ENCODE measurements around the gene CALM1. TPM values are rescaled to one million over a fixed set of nuclear protein-coding genes. Genes with fewer than 3 reads are reported as not detected.

The CALM1 gene
- total and polyA plus RNA-seq, 2 donors (not counting 3 experiments of a cell fraction or from before 2014, with no cell fraction given), result 476 to 731 TPM

DNA sequence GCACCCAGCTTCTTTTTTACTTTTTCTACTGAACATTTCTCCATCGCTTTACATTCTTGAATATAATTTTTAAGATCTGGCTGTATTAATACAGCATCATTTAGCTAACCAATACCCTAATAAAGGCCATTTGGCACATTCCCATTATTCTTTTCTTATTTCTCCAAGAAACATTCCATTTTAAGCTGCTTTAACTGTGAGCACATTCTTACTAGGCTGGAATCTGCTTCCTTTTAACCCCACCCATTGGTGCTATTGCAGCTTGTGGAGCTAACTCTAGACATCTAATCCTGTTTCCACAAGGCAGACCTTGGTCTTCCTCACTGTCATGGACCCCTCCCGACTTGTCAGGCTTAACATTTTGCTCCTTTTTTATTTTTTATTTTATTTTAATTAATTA, 15.2 kb downstream of the CALM1 start:
- no peaks in the 10 kb centered on the region for H3K27me3 ChIP-seq (ENCODE audit: control insufficient read depth in 2 of 2, insufficient read depth in 2 of 2, low read length in 2 of 2)
- no peak overlapping the region for H3K4me3 ChIP-seq (replicated peaks in 1 of 3; ENCODE audit: insufficient read depth in 1 of 3, low read depth in 1 of 3, low read length in 3 of 3)
- intact Hi-C loops (cut with micrococcal nuclease) (no loop called here), dilution Hi-C loops (cut with MboI; ENCODE audit: extremely low pct_ligation_motif_present, low sequenced_read_pairs) (no loop called here)
- H2AFZ ChIP-seq (ENCODE audit: low read depth, low read length), result no peak overlapping the region
- H3K9ac ChIP-seq (replicated peaks; ENCODE audit: extremely low read depth, insufficient read depth, low read length), result no peak overlapping the region
- POLR2A ChIA-PET, result interaction anchor here (0.7 kb wide), 1 partner anchor 15 kb away, joined by 3 read pairs; no protein-coding TSS in a partner anchor
- no peaks in the 10 kb centered on the region for H3K79me2 ChIP-seq (ENCODE audit: control insufficient read depth, insufficient read depth, low read length)
- H3K4me2 ChIP-seq (ENCODE audit: insufficient read depth, low read length), result no peak overlapping the region
- H3K27ac ChIP-seq (ENCODE audit: insufficient read depth, low read depth, low read length), result no peak overlapping the region
- H4K20me1 ChIP-seq (replicated peaks; ENCODE audit: control insufficient read depth, extremely low read depth, insufficient read depth, low read length), result no peaks in the 10 kb centered on the region
- CTCF ChIA-PET, result interaction anchor here (0.7 to 1.3 kb wide), 2 partner anchors 11 to 106 kb away, joined by 3 read pairs; no protein-coding TSS in a partner anchor
- DNase-seq (ENCODE audit: low read depth, low spot score) (no peak), FAIRE-seq (no peak)
- TF ChIP-seq EZH2 (IDR thresholded peaks at IDR 0.05; ENCODE audit: borderline replicate concordance, low read depth, low read length, severe bottlenecking) (no peak), FOS (IDR thresholded peaks at IDR 0.05; ENCODE audit: borderline replicate concordance, insufficient read depth, low read length) (no peak), POLR2A (IDR thresholded peaks at IDR 0.05; ENCODE audit: low read depth, low read length) (no peak), JUN (IDR thresholded peaks at IDR 0.05; ENCODE audit: borderline replicate concordance, insufficient read depth, insufficient read length, low read depth) (no peak), MYC (IDR thresholded peaks at IDR 0.05; ENCODE audit: low read depth, low read length) (no peak), GATA2 (IDR thresholded peaks at IDR 0.05; ENCODE audit: insufficient read depth, insufficient read length, low read depth, low read length) (no peak), POLR2AphosphoS5 (IDR thresholded peaks at IDR 0.05; ENCODE audit: insufficient read depth, low read depth, low read length) (no peak), CTCF (IDR thresholded peaks at IDR 0.05; ENCODE audit: extremely low read depth in 1 of 2, insufficient read depth in 1 of 2, low read depth in 1 of 2, low read length in 2 of 2) (no peak)
- TF ChIP-seq, protein P1, sequence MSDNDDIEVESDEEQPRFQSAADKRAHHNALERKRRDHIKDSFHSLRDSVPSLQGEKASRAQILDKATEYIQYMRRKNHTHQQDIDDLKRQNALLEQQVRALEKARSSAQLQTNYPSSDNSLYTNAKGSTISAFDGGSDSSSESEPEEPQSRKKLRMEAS (IDR thresholded peaks at IDR 0.05; ENCODE audit: insufficient read depth, insufficient read length), result no peak
- no TSS peak for BruUV-seq (replicated peaks)
- peaks cover 0 to 3% of the 10 kb centered on the region in 2 experiments for H3K36me3 ChIP-seq (ENCODE audit: control insufficient read depth in 2 of 2, extremely low read depth in 1 of 2, insufficient read depth in 2 of 2, low read length in 2 of 2)
- H3K4me1 ChIP-seq (ENCODE audit: control insufficient read depth, extremely low read depth, insufficient read depth, low read length), result peaks cover 43% of the 10 kb centered on the region
- H3K9me1 ChIP-seq (replicated peaks; ENCODE audit: control insufficient read depth, extremely low read depth, insufficient read depth, low read length), result no peaks in the 10 kb centered on the region
- H3K9me3 ChIP-seq (replicated peaks; ENCODE audit: control insufficient read depth, insufficient read depth, low read length), result no peaks in the 10 kb centered on the region
